CD1c-positive myeloid dendritic cell (primary cell): ENCODE measurements around the gene TNNI3.
"Not testable (repeated sequence)": the region's sequence is repeated elsewhere in the genome, so short reads cannot be mapped to it uniquely, and the experiment has no call there.

ENCODE experiments used
- DNase-seq: peaks from one replicate; pipeline ENCODE4 v3.0.0-alpha.2; 2016; ENCODE audit errors: extremely low spot score

The TNNI3 gene

DNA sequence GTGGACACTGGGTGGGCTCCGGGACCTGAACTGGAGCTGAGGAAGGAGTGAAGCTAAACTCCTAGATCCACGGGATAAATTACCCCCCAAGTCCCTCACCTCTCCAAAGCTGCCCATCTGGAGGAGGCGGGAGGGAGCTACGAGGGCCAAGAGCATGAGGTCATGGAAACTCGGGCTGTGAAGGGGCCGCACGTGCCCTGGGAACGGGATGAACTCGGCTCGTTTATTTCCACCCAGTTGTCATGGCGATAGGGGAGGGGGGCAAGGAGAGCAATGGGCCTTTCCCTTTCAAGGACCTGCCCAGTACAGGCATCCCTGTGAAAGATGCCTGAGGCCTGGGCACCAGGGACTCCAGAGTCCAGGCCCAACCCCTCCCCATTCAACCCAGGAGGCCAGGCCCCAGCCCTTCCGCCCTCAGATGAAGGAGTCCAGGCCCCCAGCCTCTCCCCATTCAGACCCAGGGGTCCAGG, 43.9 kb downstream of the TNNI3 start:
- DNase-seq, result no peak

DNA sequence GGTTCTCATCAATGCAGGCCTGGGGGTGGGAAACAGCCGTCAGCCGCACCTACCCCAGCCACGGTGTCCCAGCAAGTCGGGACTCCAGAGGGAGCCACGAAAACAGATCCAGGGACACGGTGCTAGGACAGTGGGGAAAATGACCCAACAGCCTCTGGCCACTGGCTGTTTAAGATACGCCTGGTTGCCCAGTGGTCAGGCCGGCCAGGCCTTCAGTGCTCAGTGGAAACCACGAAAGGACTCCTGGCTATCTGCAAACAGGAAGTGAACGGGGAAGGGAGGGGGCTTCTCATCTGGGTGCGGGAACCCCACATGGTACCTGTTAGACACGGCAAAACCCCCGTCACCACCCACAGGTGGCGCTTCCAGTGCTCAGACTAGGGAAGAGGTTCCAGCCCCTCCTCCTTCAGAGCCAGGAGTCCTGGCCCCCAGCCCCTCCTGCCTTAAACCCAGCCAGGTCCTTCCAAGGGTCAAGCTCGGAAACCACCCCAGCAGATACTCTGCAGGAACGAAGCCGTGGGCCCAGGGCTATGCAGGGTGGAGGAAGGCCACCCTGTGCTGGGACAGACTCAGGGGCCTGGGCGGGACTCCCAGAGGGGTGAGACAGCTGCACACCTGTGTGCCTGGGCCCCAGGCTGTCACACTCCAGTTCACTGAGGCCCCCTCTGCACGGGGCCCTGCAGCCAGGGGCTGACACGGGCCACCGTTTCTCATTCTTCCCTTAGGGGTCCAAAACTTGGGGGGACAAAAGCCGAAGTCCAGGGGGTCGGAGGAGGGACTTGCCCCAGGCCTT, 44.6 kb downstream of the TNNI3 start:
- no peak for DNase-seq

DNA sequence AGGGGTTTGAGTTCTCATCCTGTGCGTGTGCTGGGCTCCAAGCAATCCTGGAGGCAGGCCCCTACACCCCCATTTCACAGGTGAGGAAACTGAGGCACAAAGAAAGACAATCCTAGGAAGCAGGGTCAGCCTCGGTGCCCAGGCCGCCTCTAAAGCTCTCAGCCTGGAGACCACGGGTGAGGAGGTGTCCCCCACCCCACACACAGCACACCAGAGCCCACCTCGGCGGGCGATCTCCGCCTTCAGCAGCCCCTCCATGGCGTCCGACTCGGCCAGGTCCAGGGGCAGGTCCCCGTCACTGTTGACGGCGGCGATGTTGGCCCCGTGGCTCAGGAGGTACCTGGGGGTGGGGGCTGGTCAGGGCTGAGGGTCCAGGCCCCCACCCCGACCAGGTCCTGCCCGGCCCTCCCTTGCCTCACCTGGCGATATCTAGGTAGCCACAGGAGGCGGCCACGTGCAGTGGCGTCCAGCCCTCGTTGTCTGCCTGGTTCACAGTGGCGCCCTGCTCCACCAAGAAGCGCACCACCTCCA, 45.2 kb downstream of the TNNI3 start:
- DNase-seq, result no peak

DNA sequence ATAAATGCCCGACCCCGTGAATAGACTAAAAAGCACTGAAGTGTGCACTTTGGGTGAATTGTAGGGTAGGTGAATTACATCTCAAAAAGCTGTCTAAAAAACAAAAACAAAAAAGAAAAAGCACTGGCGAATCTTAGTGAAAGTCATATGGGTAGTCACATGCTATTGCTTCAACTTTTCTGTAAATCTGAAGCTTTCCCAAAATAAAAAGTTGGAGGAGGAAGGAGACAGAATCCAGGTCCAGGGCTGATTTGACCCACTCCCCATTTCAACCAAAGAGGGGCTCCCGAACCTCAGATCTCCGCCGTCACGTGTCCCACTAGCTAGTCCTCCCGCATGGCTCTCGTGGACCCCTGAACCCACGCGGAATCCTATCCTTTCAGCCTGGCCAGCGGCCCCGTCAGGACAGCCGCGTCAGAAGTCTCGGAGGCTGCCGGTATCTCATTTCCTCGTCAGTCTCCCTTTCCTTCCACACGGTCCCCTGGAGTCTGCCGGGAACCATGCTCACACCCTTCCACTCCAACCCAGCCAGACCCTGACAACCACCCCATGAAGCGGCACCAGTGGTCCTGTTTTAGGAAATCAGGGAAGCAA, 46.2 kb downstream of the TNNI3 start:
- DNase-seq, result no peak

DNA sequence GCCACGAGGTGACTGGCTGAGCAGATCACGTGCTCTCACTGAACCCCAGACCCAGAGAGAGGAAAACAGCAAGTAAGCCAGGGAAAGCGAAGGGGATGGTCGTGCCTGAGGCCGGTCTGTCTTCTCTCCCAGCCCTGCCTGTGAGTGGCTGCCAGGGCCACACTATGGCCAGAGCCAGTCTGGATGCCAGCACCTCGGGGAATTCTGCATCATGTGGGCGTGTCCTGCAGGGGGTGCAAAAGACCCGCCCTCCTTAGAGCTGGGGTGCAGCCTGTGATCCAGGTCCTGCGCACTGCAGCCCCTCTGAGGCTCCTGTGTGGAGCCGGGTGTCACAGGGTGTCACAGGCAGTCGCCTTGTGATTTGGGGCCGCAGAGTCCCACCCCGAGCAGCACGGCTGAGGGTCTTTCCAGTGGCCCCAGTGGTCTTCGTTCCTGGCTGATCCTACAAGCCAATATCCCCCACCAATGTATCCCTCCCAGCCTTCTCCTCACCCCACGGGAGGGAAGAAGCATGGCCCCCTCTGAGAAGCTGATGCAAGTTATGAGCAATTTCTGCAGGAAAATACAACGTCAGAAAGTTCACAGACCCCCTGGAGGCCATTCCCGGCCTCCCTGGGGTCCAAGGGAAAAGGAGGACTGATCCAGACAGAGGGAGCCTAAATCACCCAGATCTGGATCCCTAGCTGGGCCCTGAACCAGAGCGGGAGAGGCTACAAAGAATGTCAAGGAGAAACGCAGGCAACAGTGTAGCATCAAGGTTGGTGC, 47.8 kb downstream of the TNNI3 start:
- DNase-seq, result no peak

DNA sequence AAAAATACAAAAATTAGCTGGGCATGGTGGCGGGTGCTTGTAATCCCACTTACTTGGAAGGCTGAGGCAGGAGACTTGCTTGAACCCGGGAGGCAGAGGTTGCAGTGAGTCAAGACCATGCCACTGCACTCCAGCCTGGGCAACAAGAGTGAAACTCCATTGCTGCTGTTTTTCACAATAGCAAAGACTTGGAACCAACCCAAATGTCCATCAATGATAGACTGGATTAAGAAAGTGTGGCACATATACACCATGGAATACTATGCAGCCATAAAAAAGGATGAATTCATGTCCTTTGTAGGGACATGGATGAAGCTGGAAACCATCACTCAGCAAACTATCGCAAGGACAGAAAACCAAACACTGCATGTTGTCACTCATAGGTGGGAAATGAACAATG, 50.3 kb downstream of the TNNI3 start:
- not testable (repeated sequence) for DNase-seq

DNA sequence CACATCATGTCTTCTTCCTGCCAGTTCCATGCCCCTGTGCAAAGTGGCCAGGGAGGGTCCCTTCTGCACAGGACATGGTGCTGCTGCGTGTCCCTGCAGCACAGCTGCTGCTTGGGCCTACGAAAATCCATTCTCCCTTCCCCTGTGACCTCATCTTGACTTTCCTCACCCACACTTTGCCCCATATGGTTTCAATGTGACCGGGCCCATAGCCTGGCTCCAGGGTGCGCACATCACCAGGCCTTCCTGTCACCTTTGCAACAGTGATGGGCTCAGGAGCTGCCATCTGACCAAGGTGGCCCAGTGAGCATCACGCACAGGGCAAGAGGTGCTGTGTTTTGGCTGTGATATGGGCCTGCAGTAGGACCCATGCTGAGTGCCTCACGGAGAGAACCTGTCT, 50.9 kb downstream of the TNNI3 start:
- no peak for DNase-seq

DNA sequence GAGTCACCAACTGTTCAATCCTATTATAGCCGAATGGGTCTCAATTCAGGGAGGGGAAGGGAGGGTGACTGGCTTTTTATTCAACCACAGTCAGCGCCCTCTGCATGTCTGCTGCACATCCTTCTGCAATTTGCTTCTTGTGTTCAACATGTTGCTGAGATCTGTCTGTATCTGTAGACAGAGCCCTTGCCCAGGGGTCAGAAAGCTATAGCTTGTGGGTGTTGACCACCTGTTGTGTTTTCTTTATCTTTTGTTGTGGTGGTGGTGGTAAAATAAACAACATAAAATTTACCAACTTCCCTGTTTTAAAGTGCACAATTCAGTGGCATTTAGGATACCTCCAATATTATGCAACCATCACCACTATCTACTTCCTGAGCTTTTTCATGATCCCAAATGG, 52.3 kb downstream of the TNNI3 start:
- DNase-seq, result no peak

DNA sequence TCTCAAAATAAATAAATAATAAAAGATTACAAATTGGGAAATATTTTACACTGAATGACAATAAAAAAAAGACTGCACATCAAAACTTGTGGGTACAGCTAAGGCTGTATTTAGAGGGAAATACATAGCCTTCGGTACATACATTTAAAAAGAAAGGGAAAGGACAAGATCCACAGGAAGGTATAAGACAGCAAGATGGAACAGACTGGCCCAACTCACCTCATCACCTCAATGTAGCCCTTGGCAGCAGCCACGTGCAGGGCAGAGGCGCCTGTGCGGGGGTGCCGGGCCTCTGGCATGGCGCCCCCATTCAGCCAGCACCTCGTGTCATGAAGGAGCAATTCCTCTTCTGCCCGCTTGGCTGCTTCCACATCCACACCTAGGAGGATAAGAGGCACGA, 54.3 kb downstream of the TNNI3 start:
- no peak for DNase-seq
